Lower lobe of right lung (tissue), 2 donors: ENCODE measurements around the gene ULK4. TPM values are rescaled to one million over a fixed set of nuclear protein-coding genes. Genes with fewer than 3 reads are reported as not detected.
"Not testable (repeated sequence)": the region's sequence is repeated elsewhere in the genome, so short reads cannot be mapped to it uniquely, and the experiment has no call there.

Source experiments
- ATAC-seq, 2 donors: fragments of 200-7000 bp; cut with Tn5 transposase; one replicate each; pipeline ENCODE4 v1.9.1; 2020 to 2022; ENCODE audit warnings: mild to moderate bottlenecking in 2 of 2, moderate library complexity in 2 of 2
- DNase-seq: peaks from one replicate; pipeline ENCODE4 v3.0.0-alpha.2; 2020
- H3K27ac ChIP-seq: fragments of 200-600 bp; one replicate; pipeline ENCODE4 v1.8.0; 2022
- H3K27me3 ChIP-seq: fragments of 200-600 bp; one replicate; pipeline ENCODE4 v1.8.0; 2022; ENCODE audit warnings: low read depth
- H3K36me3 ChIP-seq: fragments of 200-600 bp; one replicate; pipeline ENCODE4 v1.8.0; 2022; ENCODE audit warnings: mild to moderate bottlenecking
- H3K4me1 ChIP-seq: fragments of 200-600 bp; one replicate; pipeline ENCODE4 v1.8.0; 2022
- H3K4me3 ChIP-seq: fragments of 200-600 bp; one replicate; pipeline ENCODE4 v1.8.0; 2022; ENCODE audit warnings: mild to moderate bottlenecking
- H3K9me3 ChIP-seq: fragments of 200-600 bp; one replicate; pipeline ENCODE4 v1.8.0; 2022
- intact Hi-C: fragments of 100-400 bp; cut with DNase I; formaldehyde crosslinking; loops from one replicate; pipeline ENCODE4 v1.11.0; 2022
- total RNA-seq: library from RNA; stranded (reverse); fragmentation: NEBNext Ultra II Directional; extraction: Animal tissue kit (Norgen Biotek cat#: 25700); gene quantifications from one replicate; pipeline ENCODE4 v1.2.1, GENCODE V29; 2021
- TF ChIP-seq, protein P1 (sequence below): fragments of 200-600 bp; IDR thresholded peaks from one replicate; pipeline ENCODE4 v1.8.0; 2022; ENCODE audit warnings: antibody characterized with exemption, mild to moderate bottlenecking
- donor health status: DM: no; HTN: yes; CAD: no; lungs with severe emphysema.

The ULK4 gene
- total RNA-seq, 1 donor from 2014 or later: 11.4 TPM

DNA sequence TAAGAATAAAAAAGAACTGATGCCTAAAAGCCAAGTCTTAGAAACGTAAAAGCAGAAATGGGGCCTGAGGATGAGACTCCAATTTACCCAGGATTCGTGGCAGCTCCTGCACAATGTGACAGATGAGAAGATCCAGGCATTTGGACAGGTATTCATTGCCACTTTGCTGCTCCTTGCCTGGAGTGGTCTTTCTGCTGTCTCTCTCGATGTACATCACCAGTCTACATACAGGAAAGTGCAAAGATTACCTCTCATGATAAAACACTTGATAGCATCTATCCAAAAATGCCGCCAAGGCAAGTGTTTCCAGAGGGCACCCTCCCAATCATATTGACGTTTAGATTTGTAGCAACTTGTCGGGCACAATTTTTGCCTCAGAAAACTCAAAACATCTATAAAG, 244.3 kb downstream of the ULK4 start:
- no peak for DNase-seq
- ATAC-seq: no peak
- Histone ChIP-seq H3K36me3 (no peaks in the 10 kb centered on the region), H3K27ac (no peak overlapping the region), H3K4me1 (no peaks in the 10 kb centered on the region), H3K27me3 (no peaks in the 10 kb centered on the region), H3K9me3 (no peaks in the 10 kb centered on the region), H3K4me3 (no peak overlapping the region)
- intact Hi-C loops: no loop called here
- TF ChIP-seq, protein P1, sequence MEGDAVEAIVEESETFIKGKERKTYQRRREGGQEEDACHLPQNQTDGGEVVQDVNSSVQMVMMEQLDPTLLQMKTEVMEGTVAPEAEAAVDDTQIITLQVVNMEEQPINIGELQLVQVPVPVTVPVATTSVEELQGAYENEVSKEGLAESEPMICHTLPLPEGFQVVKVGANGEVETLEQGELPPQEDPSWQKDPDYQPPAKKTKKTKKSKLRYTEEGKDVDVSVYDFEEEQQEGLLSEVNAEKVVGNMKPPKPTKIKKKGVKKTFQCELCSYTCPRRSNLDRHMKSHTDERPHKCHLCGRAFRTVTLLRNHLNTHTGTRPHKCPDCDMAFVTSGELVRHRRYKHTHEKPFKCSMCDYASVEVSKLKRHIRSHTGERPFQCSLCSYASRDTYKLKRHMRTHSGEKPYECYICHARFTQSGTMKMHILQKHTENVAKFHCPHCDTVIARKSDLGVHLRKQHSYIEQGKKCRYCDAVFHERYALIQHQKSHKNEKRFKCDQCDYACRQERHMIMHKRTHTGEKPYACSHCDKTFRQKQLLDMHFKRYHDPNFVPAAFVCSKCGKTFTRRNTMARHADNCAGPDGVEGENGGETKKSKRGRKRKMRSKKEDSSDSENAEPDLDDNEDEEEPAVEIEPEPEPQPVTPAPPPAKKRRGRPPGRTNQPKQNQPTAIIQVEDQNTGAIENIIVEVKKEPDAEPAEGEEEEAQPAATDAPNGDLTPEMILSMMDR: no peak

DNA sequence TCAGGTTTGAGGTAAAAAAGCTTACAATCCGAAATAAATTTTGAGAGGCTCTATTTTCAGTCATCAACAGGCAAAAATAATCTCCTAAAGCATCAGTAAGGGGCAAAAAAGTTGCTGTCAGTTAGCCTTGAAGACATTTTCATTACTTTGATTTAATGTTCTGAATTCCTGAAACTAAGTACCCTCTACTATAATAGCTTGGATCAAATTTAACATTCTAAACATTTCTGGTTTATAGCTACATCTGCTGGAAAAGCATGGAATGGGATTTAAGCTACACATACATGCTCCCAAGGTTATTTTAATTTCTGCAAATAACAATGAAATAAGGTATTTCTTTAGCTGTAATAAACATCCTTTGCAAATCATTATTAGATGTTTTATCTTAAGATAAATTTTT, 245.4 kb downstream of the ULK4 start:
- intact Hi-C loops: no loop called here

DNA sequence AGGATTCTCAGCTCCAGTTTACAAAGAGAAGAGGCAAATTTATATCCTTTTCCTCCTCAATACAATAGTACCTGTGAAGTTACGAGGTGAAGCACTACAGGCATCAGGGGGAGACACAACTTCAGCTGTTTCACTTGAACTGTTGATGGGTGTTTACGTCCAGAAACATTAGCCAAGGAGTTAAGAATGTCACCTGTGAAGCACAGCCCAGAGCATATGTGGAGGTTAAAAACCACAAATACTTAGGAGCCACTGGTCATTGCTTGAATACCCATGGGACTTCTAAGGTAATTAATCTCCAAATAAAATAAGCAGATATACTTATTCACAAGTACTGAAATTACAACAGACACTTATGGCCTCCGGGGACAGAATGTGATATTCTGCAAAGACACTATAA, 246.5 kb downstream of the ULK4 start:
- H3K27ac ChIP-seq: no peak overlapping the region
- H3K27me3 ChIP-seq: no peaks in the 10 kb centered on the region
- TF ChIP-seq, protein P1: no peak
- H3K9me3 ChIP-seq: no peaks in the 10 kb centered on the region
- H3K4me3 ChIP-seq: no peak overlapping the region
- intact Hi-C loops: no loop called here
- H3K36me3 ChIP-seq: no peaks in the 10 kb centered on the region
- no peak for DNase-seq
- peaks cover 6% of the 10 kb centered on the region for H3K4me1 ChIP-seq
- no peak for ATAC-seq

More for the DNA sequence above, 245.4 kb downstream of the ULK4 start:
- DNase-seq (no peak), ATAC-seq (no peak)
- Histone ChIP-seq H3K4me3 (no peak overlapping the region), H3K27me3 (no peaks in the 10 kb centered on the region), H3K36me3 (no peaks in the 10 kb centered on the region), H3K9me3 (no peaks in the 10 kb centered on the region), H3K4me1 (no peaks in the 10 kb centered on the region), H3K27ac (no peak overlapping the region)
- TF ChIP-seq, protein P1: peak; percentile 28

DNA sequence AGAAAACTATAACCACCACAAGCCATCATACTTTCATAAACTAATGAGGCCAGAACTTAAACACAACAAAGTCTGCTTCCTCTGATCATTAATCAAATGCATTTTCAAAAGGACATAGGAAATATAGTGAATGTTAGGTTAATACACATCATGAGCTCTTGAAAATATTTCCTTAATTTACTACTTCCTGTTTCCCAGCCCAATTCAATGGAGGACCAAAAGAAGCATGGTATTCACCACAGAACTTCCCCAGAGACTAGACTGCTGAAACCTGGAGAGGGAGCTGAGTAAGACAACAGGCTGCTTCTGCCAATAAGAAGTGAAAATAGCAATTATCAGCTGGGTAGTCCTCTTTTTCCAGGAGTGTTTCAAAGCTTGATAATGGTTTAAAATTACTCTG, 250.3 kb downstream of the ULK4 start:
- Histone ChIP-seq H3K9me3 (no peaks in the 10 kb centered on the region), H3K4me3 (no peak overlapping the region), H3K27me3 (no peaks in the 10 kb centered on the region), H3K27ac (no peak overlapping the region), H3K4me1 (peaks cover 6% of the 10 kb centered on the region), H3K36me3 (no peaks in the 10 kb centered on the region)
- DNase-seq: no peak
- ATAC-seq: no peak
- intact Hi-C loops: no loop called here
- TF ChIP-seq, protein P1: no peak

DNA sequence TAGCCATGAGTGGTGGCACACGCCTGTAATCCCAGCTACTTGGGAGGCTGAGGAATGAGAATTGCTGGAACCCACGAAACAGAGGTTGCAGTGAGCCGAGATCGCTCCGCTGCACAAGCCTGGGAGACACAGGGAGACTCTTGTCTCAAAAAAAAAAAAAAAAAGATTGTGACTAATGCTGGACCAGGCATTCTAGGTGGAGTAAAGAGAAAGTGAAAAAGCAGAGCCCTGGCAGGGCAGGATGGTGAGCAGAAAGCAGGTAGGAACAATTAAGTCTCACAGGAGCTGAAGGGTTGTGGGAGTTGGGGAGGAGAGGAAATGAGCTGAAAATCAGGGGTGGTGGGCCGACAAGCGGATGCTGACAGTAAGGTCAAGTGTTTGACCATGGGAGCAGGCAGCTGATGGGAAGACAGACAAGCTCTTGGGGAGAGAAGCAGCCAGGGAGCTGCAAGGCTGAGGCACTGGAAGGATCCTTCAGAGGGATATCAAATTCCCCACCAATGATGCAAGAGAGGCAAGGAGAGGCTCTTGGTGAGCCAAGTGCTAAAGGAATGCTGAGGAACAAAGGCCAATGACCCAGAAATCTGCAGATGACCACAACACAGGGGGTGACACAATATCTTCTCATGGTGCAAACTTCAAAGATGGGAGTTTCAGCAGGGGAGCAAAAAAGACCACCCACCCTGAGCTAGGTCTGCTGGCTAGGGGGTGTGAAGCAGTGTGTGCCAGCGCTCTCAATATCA, 251.1 kb downstream of the ULK4 start:
- H3K9me3 ChIP-seq: no peaks in the 10 kb centered on the region
- DNase-seq (no peak), ATAC-seq (peak; percentile 48 to 51)
- no peak overlapping the region for H3K4me3 ChIP-seq
- peaks cover 6% of the 10 kb centered on the region for H3K4me1 ChIP-seq
- no peaks in the 10 kb centered on the region for H3K27me3 ChIP-seq
- intact Hi-C loops: no loop called here
- no peak overlapping the region for H3K27ac ChIP-seq
- no peaks in the 10 kb centered on the region for H3K36me3 ChIP-seq
- TF ChIP-seq, protein P1: no peak

DNA sequence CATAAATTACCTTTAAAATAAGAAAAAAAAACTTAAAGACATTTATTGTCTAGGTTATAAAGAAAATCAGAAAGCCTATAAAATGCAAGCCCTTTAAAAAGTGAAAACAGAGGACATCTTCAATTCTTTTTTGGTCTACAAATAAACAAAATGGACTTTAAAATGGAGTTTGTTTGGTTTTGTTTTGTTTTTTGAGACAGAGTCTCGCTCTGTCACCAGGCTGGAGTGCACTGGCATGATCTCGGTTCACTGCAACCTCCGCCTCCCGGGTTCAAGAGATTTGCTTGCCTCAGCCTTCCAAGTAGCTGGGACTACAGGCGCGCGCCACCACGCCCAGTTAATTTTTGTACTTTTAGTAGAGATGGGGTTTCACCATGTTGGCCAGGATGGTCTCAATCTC, 252.7 kb downstream of the ULK4 start:
- H3K36me3 ChIP-seq, H3K4me1 ChIP-seq, H3K27me3 ChIP-seq, H3K27ac ChIP-seq, DNase-seq, H3K4me3 ChIP-seq, intact Hi-C loops, ATAC-seq, H3K9me3 ChIP-seq: not testable (repeated sequence)
